PC-3 (cell line): ENCODE results near the gene STXBP5.

Source experiments
- CTCF ChIP-seq: fragments of 300-600 bp; sonication (generic); conservative IDR thresholded peaks from 2 replicates; pipeline ENCODE4 v1.5.1; 2017; ENCODE audit warnings: antibody characterized with exemption, low read depth, mild to moderate bottlenecking, low read length
- EZH2 ChIP-seq: fragments of 300-600 bp; sonication (generic); IDR thresholded peaks from one replicate; pipeline ENCODE4 v1.6.1; 2017; ENCODE audit warnings: antibody characterized with exemption, mild to moderate bottlenecking, low read length; ENCODE audit not compliant: unreplicated experiment
- EZH2phosphoT487 ChIP-seq: fragments of 300-600 bp; sonication (generic); IDR thresholded peaks from 2 replicates; pipeline ENCODE4 v1.6.1; 2018; ENCODE audit warnings: mild to moderate bottlenecking, antibody characterized with exemption, low read length, borderline replicate concordance

- TF ChIP-seq EZH2 (no peak), CTCF (no peak), EZH2phosphoT487 (no peak)
These were observed 75.2 kb downstream of the STXBP5 start for GRCh38 chr6:147279427-147279826.
